H1 (cell line): ENCODE data around the gene HSD17B10. TPM values are rescaled to one million over a fixed set of nuclear protein-coding genes. Genes with fewer than 3 reads are reported as not detected.

Experiments
- CTCF ChIA-PET: fragments of 300-600 bp; sonication (Branson Sonifier 250); formaldehyde crosslinking; loops from one replicate; lab custom pipeline; 2021; ENCODE audit not compliant: partially characterized antibody; lab: Charles Lee
- POLR2A ChIA-PET: fragments of 300-600 bp; sonication (Branson Sonifier 250); formaldehyde crosslinking; loops from one replicate; lab custom pipeline; 2021; ENCODE audit warnings: inconsistent platforms; ENCODE audit not compliant: partially characterized antibody; lab: Charles Lee
- DNase-seq, 2 experiments: peaks; one replicate each; pipeline versions ENCODE4 v3.0.0 to v3.0.0-alpha.2; 2010 to 2022; ENCODE audit warnings: low spot score in 2 of 2, low read depth in 1 of 2, mixed read lengths in 1 of 2
- FAIRE-seq: peaks from 2 replicates; lab custom pipeline; 2011; peaks lifted over from hg19 to GRCh38; lab: Jason Lieb, UNC
- H2AFZ ChIP-seq: 2 replicates; pipeline ENCODE4 v1.8.1; 2012; ENCODE audit warnings: low read length, inconsistent platforms
- H2AK5ac ChIP-seq: 2 replicates; pipeline ENCODE4 v1.6.1; 2013; ENCODE audit warnings: low read depth, low read length
- H2BK120ac ChIP-seq: replicated peaks from 2 replicates; pipeline ENCODE3; 2013; ENCODE audit warnings: low read depth, low read length, inconsistent platforms
- H2BK12ac ChIP-seq: 2 replicates; pipeline ENCODE4 v1.6.1; 2013; ENCODE audit warnings: low read depth, low read length
- H2BK15ac ChIP-seq: 2 replicates; pipeline ENCODE4 v1.6.1; 2013; ENCODE audit warnings: low read length
- H2BK20ac ChIP-seq: 2 replicates; pipeline ENCODE4 v1.6.1; 2013; ENCODE audit warnings: low read length
- H2BK5ac ChIP-seq: 2 replicates; pipeline ENCODE4 v1.6.1; 2013; ENCODE audit warnings: low read depth, low read length
- H3K14ac ChIP-seq: 2 replicates; pipeline ENCODE4 v1.6.1; 2013; ENCODE audit warnings: inconsistent platforms; ENCODE audit not compliant: insufficient read length
- H3K18ac ChIP-seq: 2 replicates; pipeline ENCODE4 v1.6.1; 2013; ENCODE audit warnings: low read length; ENCODE audit errors: extremely low read depth
- H3K23ac ChIP-seq: 2 replicates; pipeline ENCODE4 v1.6.1; 2013; ENCODE audit warnings: inconsistent platforms; ENCODE audit not compliant: insufficient read length
- H3K23me2 ChIP-seq: 2 replicates; pipeline ENCODE4 v1.6.1; 2013; ENCODE audit warnings: low read depth, low read length
- H3K27ac ChIP-seq: 2 replicates; pipeline ENCODE4 v1.6.1; 2011; ENCODE audit warnings: low read depth, low read length, inconsistent platforms
- H3K27me3 ChIP-seq, 4 experiments: replicated peaks in 1 of 4; 1 replicate in 1 of 4; 2 replicates in 3 of 4; pipeline versions ENCODE4 v1.6.1 to v1.8.1; 2011 to 2013; ENCODE audit warnings: low read length in 3 of 4, mild to moderate bottlenecking in 3 of 4, inconsistent platforms in 2 of 4, mixed read lengths in 2 of 4, moderate library complexity in 1 of 4; ENCODE audit not compliant: control insufficient read depth in 3 of 4, insufficient read depth in 3 of 4; ENCODE audit errors: extremely low read depth in 1 of 4
- H3K36me3 ChIP-seq, 4 experiments: 2 replicates each; pipeline versions ENCODE4 v1.6.1 to v1.8.1; 2011 to 2013; ENCODE audit warnings: mild to moderate bottlenecking in 4 of 4, low read length in 3 of 4, moderate library complexity in 2 of 4, control low read depth in 1 of 4, inconsistent platforms in 1 of 4; ENCODE audit not compliant: insufficient read depth in 4 of 4, control insufficient read depth in 2 of 4
- H3K4ac ChIP-seq: replicated peaks from 2 replicates; pipeline ENCODE3; 2013; ENCODE audit warnings: low read length, low read depth, mixed read lengths, inconsistent platforms; ENCODE audit not compliant: insufficient read length
- H3K4me1 ChIP-seq, 4 experiments: replicated peaks in 1 of 4; 1 replicate in 1 of 4; 2 replicates in 3 of 4; pipeline versions ENCODE4 v1.6.1 to v1.8.1; 2011 to 2013; ENCODE audit warnings: low read length in 3 of 4, inconsistent platforms in 2 of 4, mixed read lengths in 1 of 4; ENCODE audit not compliant: insufficient read depth in 4 of 4, control insufficient read depth in 3 of 4
- H3K4me2 ChIP-seq, 2 experiments: 2 replicates each; pipeline versions ENCODE4 v1.6.1 to v1.8.1; 2011 to 2013; ENCODE audit warnings: low read depth in 2 of 2, low read length in 2 of 2, control low read depth in 1 of 2, inconsistent platforms in 1 of 2, mild to moderate bottlenecking in 1 of 2; ENCODE audit not compliant: insufficient read depth in 1 of 2
- H3K4me3 ChIP-seq, 4 experiments: fragments of 200-600, 300-600 bp in 1 of 4; sonication (generic), shearing (Covaris generic), sonication (Bioruptor Twin) in 1 of 4; 2 replicates each; pipeline versions ENCODE4 v1.5.1 to v1.8.1; 2011 to 2016; ENCODE audit warnings: low read length in 4 of 4, low read depth in 3 of 4, control low read depth in 2 of 4, inconsistent platforms in 2 of 4, mild to moderate bottlenecking in 2 of 4, mixed read lengths in 1 of 4, moderate library complexity in 1 of 4; ENCODE audit not compliant: insufficient read depth in 2 of 4; ENCODE audit errors: extremely low read depth in 1 of 4
- H3K56ac ChIP-seq: replicated peaks from 2 replicates; pipeline ENCODE3; 2013; ENCODE audit warnings: low read depth, mild to moderate bottlenecking, mixed read lengths, low read length, inconsistent platforms; ENCODE audit not compliant: insufficient read length
- H3K79me1 ChIP-seq: 2 replicates; pipeline ENCODE4 v1.6.1; 2013; ENCODE audit warnings: low read depth, low read length, control low read depth
- H3K79me2 ChIP-seq, 2 experiments: 2 replicates each; pipeline versions ENCODE4 v1.6.1 to v1.8.1; 2012 to 2013; ENCODE audit warnings: low read length in 2 of 2, mild to moderate bottlenecking in 2 of 2, inconsistent platforms in 1 of 2; ENCODE audit not compliant: insufficient read depth in 2 of 2, control insufficient read depth in 1 of 2
- H3K9ac ChIP-seq, 4 experiments: replicated peaks in 1 of 4; 1 replicate in 1 of 4; 2 replicates in 3 of 4; pipeline versions ENCODE4 v1.6.1 to v1.8.1; 2011 to 2013; ENCODE audit warnings: low read depth in 3 of 4, low read length in 3 of 4, control low read depth in 2 of 4, mild to moderate bottlenecking in 2 of 4, moderate library complexity in 2 of 4, inconsistent platforms in 1 of 4; ENCODE audit errors: extremely low read depth in 1 of 4
- H3K9me3 ChIP-seq, 2 experiments: 2 replicates each; pipeline versions ENCODE4 v1.6.1 to v1.8.1; 2012 to 2013; ENCODE audit warnings: mild to moderate bottlenecking in 2 of 2, moderate library complexity in 2 of 2, control low read depth in 1 of 2, inconsistent platforms in 1 of 2, low read depth in 1 of 2, low read length in 1 of 2, mixed read lengths in 1 of 2; ENCODE audit not compliant: insufficient read depth in 2 of 2
- H4K20me1 ChIP-seq, 2 experiments: replicated peaks in 1 of 2; 2 replicates each; pipeline versions ENCODE3 to v1.8.1; 2011 to 2013; ENCODE audit warnings: inconsistent platforms in 2 of 2, low read length in 2 of 2, mild to moderate bottlenecking in 1 of 2; ENCODE audit not compliant: insufficient read depth in 2 of 2, control insufficient read depth in 1 of 2
- H4K5ac ChIP-seq: 2 replicates; pipeline ENCODE4 v1.6.1; 2013; ENCODE audit warnings: low read length, low read depth, mixed read lengths, inconsistent platforms; ENCODE audit not compliant: insufficient read length
- H4K8ac ChIP-seq: 2 replicates; pipeline ENCODE4 v1.8.0; 2013; ENCODE audit warnings: mild to moderate bottlenecking, moderate library complexity, low read length, inconsistent platforms; ENCODE audit not compliant: insufficient read depth; ENCODE audit errors: extremely low read depth
- H4K91ac ChIP-seq: replicated peaks from 2 replicates; pipeline ENCODE3; 2013; ENCODE audit warnings: low read length, mixed read lengths, inconsistent platforms; ENCODE audit not compliant: insufficient read length
- BRCA1 ChIP-seq: IDR thresholded peaks from 2 replicates; pipeline ENCODE4 v1.6.1; 2012; ENCODE audit warnings: low read depth, low read length, improper control_type of control experiment
- CBX5 ChIP-seq: fragments of 300-800, 300-1000 bp; sonication (generic); IDR thresholded peaks from 2 replicates; pipeline ENCODE4 v1.7.1; 2016; ENCODE audit warnings: antibody characterized with exemption, low read length, low read depth
- CHD2 ChIP-seq: IDR thresholded peaks from 2 replicates; pipeline ENCODE4 v1.6.1; 2012; ENCODE audit warnings: low read length, improper control_type of control experiment
- EZH2 ChIP-seq: fragments of 200-600 bp; sonication (generic); IDR thresholded peaks from 2 replicates; pipeline ENCODE4 v1.7.1; 2012; ENCODE audit warnings: low read depth, mild to moderate bottlenecking, moderate library complexity, low read length, inconsistent platforms; ENCODE audit not compliant: severe bottlenecking
- GTF2F1 ChIP-seq: IDR thresholded peaks from 2 replicates; pipeline ENCODE4 v1.6.1; 2012; ENCODE audit warnings: low read depth, low read length, improper control_type of control experiment, borderline replicate concordance
- HDAC2 ChIP-seq, 2 experiments: fragments of 300-600 bp in 1 of 2; sonication (generic) in 1 of 2; IDR thresholded peaks; 2 replicates each; pipeline ENCODE4 v1.6.1; 2011 to 2012; ENCODE audit warnings: low read depth in 2 of 2, low read length in 2 of 2, mild to moderate bottlenecking in 2 of 2, moderate library complexity in 2 of 2, borderline replicate concordance in 1 of 2, inconsistent platforms in 1 of 2
- MAFK ChIP-seq: IDR thresholded peaks from 2 replicates; pipeline ENCODE4 v1.6.1; 2012; ENCODE audit warnings: low read depth, mild to moderate bottlenecking, improper control_type of control experiment, low read length
- POLR2A ChIP-seq, 2 experiments: IDR thresholded peaks; 1 replicate in 1 of 2; 2 replicates in 1 of 2; pipeline ENCODE4 v1.6.1; 2011; ENCODE audit warnings: low read depth in 2 of 2, low read length in 2 of 2, mild to moderate bottlenecking in 2 of 2; ENCODE audit errors: control extremely low read depth in 1 of 2
- RBBP5 ChIP-seq: IDR thresholded peaks from 2 replicates; pipeline ENCODE4 v1.7.1; 2012; ENCODE audit warnings: low read depth, mild to moderate bottlenecking, inconsistent platforms, low read length, moderate library complexity, borderline replicate concordance
- SAP30 ChIP-seq: fragments of 300-600 bp; sonication (generic); IDR thresholded peaks from 2 replicates; pipeline ENCODE4 v1.7.1; 2012; ENCODE audit warnings: low read length, moderate library complexity, mild to moderate bottlenecking, inconsistent platforms; ENCODE audit not compliant: insufficient read depth, insufficient replicate concordance
- SP1 ChIP-seq: IDR thresholded peaks from 2 replicates; pipeline ENCODE4 v1.6.1; 2011; ENCODE audit warnings: low read depth, low read length
- SP4 ChIP-seq: IDR thresholded peaks from 2 replicates; pipeline ENCODE4 v1.6.1; 2012; ENCODE audit warnings: low read length, inconsistent platforms
- TAF7 ChIP-seq: optimal IDR thresholded peaks from 2 replicates; pipeline ENCODE3; 2011; ENCODE audit warnings: low read depth, mild to moderate bottlenecking, inconsistent platforms, low read length, moderate library complexity, borderline replicate concordance
- TBP ChIP-seq: IDR thresholded peaks from 2 replicates; pipeline ENCODE4 v1.6.1; 2011; ENCODE audit warnings: low read depth, low read length, improper control_type of control experiment
- TCF12 ChIP-seq: IDR thresholded peaks from 2 replicates; pipeline ENCODE4 v1.6.1; 2011; ENCODE audit warnings: low read depth, mild to moderate bottlenecking, low read length
- polyA plus RNA-seq, 7 experiments: library from polyadenylated mRNA; depleted of rRNA in 3 of 7; stranded (reverse) in 5 of 7; unstranded in 2 of 7; fragments of >200 nt in 5 of 7; fragments of 200-250 nt in 2 of 7; gene quantifications; 1 replicate in 5 of 7; 2 replicates in 1 of 7; 4 replicates in 1 of 7; pipeline versions ENCODE4 v1.2.1 to v1.2.3, GENCODE V29; 2011 to 2013; ENCODE audit warnings: missing spikeins in 2 of 7, mixed read lengths in 2 of 7
- total RNA-seq: library from RNA; stranded (reverse); fragmentation: NEBNext Ultra II Directional; extraction: Animal tissue kit (Norgen Biotek cat#: 25700); gene quantifications from 2 replicates; pipeline ENCODE4 v1.2.1, GENCODE V29; 2021

Gene HSD17B10
- total and polyA plus RNA-seq, 2 of the 8 experiments (the other 6 are each of a cell fraction or from before 2014, with no cell fraction given), result 114 to 236 TPM

DNA sequence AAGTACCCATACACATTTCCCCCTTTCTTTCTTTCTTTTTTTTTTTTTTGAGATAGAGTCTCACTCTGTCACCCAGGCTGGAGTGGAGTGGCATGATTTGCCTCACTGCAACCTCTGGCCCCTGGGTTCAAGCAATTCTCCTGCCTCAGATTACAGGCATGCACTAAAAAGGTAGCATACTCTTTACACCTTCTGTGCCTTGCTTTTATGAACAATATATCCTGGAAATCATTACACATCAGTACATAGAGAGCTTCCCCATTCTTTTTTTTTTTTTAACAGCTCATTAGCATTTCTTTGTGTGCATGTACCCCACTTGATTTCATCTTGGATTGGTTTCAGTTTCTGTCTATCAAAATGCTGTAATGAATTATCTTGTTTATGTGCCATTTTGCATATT, 18.6 kb upstream of the HSD17B10 start:
- no peak overlapping the region for H4K91ac ChIP-seq
- H3K14ac ChIP-seq, result no peak overlapping the region
- no peak for TF ChIP-seq TCF12
- TF ChIP-seq EZH2, result no peak
- TF ChIP-seq TAF7, result no peak
- TF ChIP-seq POLR2A (IDR thresholded peaks at IDR 0.05; ENCODE audit: control extremely low read depth in 1 of 2, low read depth in 2 of 2, low read length in 2 of 2), result no peak
- TF ChIP-seq CBX5, result no peak
- TF ChIP-seq SAP30, result no peak
- no peak for TF ChIP-seq SP4
- TF ChIP-seq HDAC2 (IDR thresholded peaks at IDR 0.05; ENCODE audit: borderline replicate concordance in 1 of 2, low read depth in 2 of 2, low read length in 2 of 2), result no peak
- TF ChIP-seq GTF2F1, result no peak
- no peak for TF ChIP-seq CHD2
- TF ChIP-seq MAFK, result no peak
- no peak for TF ChIP-seq RBBP5
- no peak for TF ChIP-seq TBP
- TF ChIP-seq SP1, result no peak
- no peak for TF ChIP-seq BRCA1
- H3K79me2 ChIP-seq, result no peaks in the 10 kb centered on the region
- H3K79me1 ChIP-seq, result no peaks in the 10 kb centered on the region
- no peak overlapping the region for H4K5ac ChIP-seq
- POLR2A ChIA-PET, result interaction anchor here (0.5 kb wide), 1 partner anchor 61 kb away, joined by 3 read pairs; no protein-coding TSS in a partner anchor
- H3K4me2 ChIP-seq, result no peak overlapping the region
- H2BK12ac ChIP-seq, result no peak overlapping the region
- CTCF ChIA-PET, result interaction anchor here (0.7 to 3.7 kb wide), 2 partner anchors 28 to 140 kb away, joined by 3 to 17 read pairs; no protein-coding TSS in a partner anchor
- no peak overlapping the region for H2AFZ ChIP-seq
- H3K18ac ChIP-seq, result no peak overlapping the region
- no peak overlapping the region for H2BK15ac ChIP-seq
- no peak overlapping the region for H3K23ac ChIP-seq
- H3K4me3 ChIP-seq, result no peak overlapping the region
- H2BK120ac ChIP-seq, result no peak overlapping the region
- no peaks in the 10 kb centered on the region for H3K9me3 ChIP-seq
- H2BK5ac ChIP-seq, result no peak overlapping the region
- H3K27ac ChIP-seq, result no peak overlapping the region
- no peaks in the 10 kb centered on the region for H3K23me2 ChIP-seq
- no peaks in the 10 kb centered on the region for H3K27me3 ChIP-seq
- no peak for FAIRE-seq
- H4K20me1 ChIP-seq, result no peaks in the 10 kb centered on the region
- H3K56ac ChIP-seq, result no peak overlapping the region
- no peak for DNase-seq
- H3K4ac ChIP-seq, result no peak overlapping the region
- H2AK5ac ChIP-seq, result no peak overlapping the region
- no peak overlapping the region for H2BK20ac ChIP-seq
- no peaks in the 10 kb centered on the region for H3K4me1 ChIP-seq
- H3K9ac ChIP-seq, result no peak overlapping the region
- H4K8ac ChIP-seq, result no peak overlapping the region
- no peaks in the 10 kb centered on the region for H3K36me3 ChIP-seq
